GM18861 (cell line): ENCODE results near the gene RTP4.

Experiments
- ATAC-seq: cut with Tn5 transposase; IDR thresholded peaks from one replicate; pipeline ENCODE4 v1.9.1; 2021; ENCODE audit not compliant: unreplicated experiment

The RTP4 gene, protein sequence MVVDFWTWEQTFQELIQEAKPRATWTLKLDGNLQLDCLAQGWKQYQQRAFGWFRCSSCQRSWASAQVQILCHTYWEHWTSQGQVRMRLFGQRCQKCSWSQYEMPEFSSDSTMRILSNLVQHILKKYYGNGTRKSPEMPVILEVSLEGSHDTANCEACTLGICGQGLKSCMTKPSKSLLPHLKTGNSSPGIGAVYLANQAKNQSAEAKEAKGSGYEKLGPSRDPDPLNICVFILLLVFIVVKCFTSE

DNA sequence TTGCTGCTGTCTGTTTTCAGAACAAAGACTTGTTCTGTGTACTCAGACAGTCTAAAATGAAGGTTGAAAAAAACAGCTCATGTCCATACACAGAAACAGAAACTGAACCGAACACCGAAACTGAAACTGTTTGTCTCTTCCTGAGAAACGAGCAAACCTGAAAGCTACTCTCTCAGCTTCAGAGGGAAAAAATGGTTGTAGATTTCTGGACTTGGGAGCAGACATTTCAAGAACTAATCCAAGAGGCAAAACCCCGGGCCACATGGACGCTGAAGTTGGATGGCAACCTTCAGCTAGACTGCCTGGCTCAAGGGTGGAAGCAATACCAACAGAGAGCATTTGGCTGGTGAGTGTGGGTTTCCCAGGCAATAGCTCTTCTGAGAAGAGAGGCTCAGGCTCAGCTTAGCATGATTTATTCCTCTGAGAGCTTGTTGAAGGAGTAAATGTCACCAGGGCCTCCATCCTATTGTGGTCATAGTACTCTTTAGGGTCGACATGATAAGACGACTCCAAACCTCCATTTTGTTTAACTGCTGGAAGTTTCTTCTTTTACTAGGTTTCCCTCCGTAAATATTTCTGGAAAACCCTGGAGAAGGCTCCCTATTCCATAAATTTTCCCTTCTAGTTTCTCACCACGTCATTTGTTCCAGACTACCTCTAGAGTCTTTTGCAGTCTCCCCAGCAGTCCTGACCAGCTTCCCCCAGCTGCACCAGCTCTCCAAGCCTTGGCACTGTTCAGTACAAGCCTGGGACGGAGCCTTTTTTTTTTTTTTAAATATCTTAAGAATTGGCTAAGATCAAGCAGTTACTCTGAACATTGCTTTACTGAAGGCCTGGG is at the start of gene RTP4:
RTP4 (plus strand) TSS at position 135 of the 838 bp plus-strand sequence; CDS start at position 192, 57 bp downstream.
- ATAC-seq = peak; percentile 97

DNA sequence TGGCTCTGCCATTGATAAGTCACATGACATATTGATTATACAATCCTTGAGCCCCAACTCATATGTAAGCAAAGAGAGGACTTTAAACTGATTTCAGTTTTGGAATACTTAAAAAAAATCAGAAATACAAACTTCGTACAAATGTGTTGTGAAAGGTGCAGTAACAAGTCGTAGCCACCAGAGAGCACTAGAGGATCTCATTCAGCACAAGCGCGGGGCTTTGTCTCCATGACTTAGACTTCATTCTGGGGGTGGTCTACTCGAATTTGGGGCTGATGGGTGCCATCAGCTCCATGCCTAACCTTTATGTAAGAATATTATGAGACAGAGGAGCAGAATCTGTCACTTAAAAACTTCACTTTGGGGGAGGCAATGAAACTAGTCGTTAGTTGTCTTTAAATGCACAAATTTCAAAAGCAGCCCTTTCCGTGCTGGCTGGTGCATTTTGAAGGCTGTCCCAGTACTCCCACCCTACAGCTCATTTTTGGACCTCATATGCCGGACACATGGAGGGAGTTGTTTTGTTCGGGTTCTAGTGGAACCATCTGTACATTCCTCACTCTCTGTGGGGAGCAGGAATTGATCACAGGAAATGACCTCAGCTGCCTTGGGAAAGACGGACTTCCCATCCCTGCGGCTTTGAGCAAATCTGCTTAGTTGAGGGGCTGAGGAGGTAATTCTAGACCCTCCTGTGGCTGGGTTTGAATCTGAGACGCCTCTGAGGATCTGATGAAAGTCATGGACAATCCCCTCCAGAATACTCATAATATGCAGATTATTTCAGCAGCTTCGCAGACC is 49.2 kb upstream of the RTP4 start:
- no peak for ATAC-seq

DNA sequence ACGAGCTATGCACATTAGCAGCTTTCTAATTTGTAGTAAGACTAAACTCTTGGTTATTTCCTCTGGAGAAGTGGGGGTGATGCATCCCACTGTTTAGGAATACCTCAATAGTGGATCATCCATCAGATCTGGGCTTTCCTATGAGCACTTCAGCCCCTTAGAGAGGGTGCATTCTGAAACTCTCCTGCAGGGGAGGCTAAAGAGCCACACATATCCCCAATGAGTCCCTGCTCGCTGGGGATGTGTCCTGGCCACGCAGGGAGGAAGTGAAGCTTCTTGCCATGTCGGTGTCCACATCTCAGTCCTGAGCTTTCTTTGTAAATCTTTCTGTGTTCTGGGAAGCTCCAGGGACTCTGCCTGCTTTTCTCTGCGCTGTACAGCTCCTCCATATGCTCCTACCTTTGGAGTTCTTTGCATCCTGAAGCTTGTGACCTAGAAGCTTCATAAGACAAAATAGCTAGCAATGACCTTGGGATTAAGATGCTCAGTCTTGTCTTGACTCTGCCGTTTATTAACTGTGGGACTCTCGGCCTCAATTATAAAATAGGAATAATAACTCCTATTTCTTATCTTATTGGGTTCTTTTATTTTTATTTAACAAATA is 48.4 kb upstream of the RTP4 start:
- ATAC-seq = peak; percentile 87

DNA sequence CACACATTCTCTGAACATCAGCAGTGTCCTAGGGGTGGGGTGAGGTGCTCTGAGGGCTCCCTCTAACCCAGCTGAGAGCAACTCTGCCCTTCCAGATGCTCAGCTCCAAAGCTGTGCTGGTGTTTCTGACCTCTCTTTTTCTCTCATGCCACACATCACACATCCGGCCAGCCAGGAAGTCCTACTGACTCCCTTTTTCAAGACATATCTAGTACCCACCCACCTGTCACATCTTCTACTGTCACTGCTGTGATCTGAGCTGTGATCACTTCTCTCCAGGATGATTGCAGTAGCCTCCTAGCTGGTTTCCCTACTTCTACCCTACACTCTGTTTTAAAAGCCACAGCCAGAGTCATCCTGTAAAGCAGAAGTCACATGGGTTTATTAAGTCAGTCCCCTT is 46.4 kb upstream of the RTP4 start:
- ATAC-seq = no peak

DNA sequence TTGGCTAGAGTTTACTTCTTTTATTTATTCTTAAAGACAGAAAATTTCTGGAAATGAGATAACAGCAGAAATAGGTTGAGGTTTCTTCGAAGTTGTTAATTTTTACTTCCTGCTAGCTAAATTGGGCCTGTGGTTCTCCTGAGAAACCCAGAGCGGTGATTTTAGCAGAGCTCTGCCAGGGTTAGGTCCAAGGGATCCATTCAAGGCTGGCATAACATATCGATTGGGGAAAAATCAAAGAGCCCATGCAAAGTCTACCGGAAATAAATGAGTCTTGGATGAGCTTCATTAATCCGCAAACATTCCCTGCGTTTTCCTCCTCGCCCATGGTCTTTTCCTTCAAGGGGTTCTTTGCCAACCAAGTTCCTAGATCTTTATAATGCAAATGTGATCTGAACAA is 45.9 kb upstream of the RTP4 start:
- ATAC-seq = no peak

DNA sequence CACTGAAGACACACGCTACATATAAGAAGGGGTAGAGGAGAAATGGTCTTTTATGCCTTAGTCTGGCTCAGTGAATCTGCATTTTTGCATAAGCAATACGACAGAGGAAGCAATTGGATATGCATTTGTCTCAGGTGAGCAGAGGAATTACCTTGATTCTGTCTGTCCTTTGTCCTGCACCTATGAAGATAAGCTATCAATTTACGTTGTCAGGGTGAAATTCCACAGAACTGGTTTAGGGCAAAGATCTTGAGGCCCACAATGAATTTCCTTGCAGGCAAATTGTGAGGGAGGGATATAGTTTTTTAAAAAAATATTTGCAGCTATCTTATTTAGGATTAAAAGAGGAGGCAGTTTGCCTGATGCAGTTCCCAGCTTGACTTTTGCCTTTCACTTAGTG is 45.1 kb upstream of the RTP4 start:
- no peak for ATAC-seq

DNA sequence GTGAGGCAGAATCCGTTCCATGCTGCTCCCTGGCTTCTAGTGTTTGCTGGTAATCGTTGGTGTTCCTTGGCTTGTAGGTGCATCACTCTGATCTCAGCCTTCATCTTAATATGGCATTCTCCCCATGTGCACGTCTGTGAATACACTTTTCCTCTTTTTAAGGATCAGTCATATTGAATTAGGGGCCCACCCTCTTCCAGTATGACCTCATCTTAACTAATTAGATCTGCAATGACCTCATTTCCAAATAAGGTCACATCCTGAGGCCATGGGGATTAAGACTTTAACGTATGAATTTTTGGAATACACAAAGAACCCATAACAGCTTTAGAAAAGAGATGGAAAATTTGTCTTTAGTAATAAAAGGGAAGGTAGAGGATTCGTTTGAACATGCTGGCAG is 42.6 kb upstream of the RTP4 start:
- no peak for ATAC-seq

DNA sequence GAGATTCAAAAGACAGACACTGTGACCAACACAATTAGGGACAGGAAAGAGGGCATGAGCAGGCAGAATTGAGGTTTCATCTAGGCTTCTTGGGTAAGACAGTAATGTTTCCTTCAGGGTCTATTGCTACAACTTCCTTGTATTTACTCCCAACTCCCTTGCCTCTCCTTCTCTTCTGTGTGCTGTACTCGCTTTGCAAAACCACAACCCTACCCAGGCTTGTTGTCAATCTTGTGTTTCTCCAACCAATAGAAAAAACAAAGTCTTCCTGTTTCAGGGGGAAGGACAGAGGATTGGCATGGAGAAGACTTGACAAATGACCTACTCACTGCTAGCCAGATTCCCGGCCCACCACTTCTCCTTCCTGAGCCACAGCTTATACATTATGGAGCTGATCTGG is 40.3 kb upstream of the RTP4 start:
- no peak for ATAC-seq

DNA sequence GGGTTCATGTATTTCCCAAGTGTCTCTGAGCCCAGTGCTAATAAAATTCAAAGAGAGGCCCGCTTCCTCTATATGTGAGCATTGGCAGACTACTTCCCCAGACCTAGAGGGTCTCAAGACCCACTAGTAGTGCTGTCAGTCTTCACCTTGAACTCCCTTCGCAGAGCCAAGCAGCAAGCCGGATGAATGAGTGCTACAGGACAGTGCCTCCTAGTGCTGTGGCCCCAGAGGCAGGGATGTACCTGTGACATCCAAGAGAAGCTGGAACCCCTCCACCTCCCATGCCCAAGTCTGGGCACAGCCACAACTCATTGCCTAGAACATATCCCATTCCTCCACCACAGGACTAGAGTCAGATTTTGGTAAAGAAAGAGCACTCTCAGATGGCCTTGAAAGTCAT is 39.5 kb upstream of the RTP4 start:
- no peak for ATAC-seq

DNA sequence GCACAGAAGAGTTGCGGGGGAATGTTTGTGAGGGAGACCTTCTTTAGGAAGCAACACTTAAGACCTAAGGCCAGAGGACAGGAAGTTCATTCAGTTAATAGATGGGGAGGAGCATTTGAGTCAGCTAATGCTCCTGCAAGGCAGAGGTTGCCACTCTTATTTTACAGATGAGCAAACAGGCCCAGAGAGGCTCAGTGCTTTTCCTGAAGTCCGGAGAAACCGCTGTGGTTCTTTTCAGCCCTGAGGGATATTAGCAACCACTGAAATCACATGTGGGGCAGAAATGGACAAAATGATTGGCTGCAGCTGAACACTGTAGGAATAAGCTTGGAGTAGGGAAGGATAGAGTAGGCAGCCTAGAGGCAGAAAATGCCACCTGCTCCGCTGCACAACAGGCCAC is 33.3 kb upstream of the RTP4 start:
- ATAC-seq = no peak

DNA sequence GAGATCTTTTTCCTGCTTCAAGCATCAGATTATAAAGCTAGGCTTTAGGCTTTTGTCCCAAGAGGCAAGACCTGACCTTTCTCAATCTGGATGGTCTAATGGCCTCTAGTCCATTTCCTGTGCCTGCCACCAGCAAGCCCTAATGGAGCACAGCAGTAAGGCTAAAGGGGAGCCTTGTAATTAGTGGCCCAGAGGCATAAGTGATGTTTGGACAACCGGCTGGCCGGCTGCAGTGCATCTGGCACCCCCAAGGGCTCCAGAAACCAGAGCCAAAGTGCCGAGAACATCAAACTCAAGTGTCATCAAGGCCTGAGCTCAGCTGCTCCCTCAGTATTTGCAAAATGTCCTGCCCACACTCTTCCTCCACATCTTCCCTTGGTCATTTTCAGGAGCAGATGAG is 31.9 kb upstream of the RTP4 start:
- no peak for ATAC-seq

DNA sequence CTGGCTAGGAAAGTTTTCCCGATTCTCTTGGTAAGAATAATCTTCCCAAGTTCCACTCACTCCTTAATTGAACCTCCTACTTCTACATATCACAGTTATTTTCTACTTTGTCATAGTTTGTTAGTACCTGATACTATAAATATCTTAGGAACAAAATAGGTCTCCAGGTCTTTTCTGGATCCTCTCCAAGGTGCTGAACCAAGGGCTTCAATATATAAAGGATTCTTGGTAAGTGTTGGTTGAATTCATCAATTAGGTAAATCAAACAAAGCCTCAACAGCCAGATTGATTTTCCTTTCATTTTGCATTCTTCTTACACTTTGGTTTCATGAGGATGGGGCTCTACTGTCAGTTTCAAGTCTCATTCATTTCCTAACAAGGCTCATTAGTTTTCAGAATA is 27.6 kb upstream of the RTP4 start:
- no peak for ATAC-seq

DNA sequence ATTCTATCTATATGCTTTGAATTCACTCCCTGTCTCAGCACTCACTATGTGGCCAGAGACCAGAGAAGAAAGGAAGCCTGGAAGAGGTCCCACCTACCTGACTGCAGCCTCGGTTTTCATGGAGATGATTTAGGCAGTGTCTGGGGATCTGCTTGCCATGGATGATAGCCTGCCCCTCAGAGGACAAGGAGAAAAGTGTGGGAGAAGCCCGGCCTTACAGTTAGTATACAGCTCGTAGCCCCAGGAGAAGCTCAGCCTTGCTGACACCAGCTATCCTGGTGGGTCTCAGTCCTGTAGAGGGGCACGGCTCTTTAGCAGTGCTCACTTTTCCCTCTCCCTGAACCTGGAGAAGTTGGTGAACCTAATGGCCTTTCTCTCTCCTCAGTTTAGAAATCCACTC is 25.9 kb upstream of the RTP4 start:
- no peak for ATAC-seq

DNA sequence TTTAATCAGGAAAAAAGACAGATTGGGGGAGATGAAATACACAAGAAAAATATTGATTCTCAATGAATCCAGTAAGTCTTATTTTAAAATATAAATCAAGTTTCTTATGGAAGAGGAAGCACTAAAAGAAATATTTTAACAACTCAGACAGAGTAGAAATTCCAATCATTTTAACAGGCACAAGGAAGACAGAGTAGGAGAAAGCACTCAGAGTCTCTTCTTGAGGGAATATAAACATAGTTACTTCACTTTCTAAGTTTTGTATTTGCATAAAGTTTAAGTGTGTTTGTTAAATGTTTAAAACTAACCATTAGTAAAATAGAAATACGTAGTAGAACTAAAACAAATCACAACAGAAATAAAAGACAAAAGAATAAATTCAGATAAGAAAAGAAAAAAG is 24.5 kb upstream of the RTP4 start:
- no peak for ATAC-seq

DNA sequence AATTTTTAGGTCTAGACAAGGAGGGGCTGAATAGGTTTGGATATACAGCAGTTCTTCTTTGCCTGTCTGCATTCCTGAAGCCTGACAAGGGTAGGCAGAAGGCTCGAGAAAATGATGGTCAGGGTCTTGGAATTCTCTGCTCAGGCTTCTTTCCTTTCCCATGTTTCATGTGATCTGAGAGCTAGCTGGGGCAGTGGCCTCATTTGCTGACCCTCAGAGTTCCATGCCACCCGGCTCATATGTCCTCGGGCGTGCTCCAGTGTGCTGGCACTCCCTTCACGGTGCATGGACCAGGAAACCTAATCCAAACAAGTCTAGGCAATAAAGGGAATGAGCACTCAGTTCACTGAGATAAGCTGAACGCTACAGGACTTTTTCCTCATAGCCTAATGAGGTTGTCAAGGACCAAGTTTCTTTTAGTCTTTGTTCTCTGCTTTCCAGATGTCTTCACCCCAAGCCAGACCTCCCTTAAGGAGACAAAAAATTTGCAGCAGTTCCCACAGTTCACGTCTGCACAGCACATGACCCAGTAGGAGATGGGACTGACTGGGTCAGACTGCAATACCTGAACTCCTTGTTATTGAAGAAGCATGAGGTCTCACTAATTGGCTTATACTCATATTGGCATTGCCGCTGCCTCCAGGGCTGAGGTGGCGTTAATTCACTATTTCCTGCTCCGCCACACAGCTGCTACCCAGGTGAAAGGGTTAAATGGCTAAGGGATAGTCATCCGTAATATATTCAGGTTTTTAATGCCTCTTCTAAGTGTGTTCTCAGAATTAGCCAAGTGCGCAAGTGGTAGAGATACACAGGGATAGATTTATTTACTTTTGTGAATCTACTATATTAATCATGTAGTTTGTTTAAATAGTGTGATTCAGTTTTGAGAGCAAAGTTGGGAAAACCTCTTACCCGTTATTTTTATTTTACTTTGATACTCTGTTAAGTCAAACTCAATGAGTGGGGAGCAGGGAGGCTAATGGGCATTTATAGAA is 15.3 kb upstream of the RTP4 start:
- no peak for ATAC-seq

DNA sequence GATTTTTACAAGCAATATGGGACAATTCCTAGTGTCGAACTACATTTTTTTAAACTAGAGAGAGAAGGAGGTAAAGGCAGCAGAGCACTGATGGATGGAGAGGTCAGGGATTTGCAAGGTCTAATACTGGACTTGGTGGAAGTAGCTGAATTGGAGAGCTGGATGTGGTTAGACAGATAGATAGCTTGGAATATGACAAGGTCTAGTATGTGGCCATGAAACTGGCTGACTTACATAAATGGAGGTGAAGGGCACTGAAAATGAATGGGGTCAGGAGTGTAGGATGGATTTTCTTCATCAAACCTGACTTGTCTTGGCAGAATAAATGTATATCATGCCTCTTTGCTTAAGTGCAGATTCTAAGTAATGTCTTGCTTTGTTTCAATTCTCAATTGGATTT is 10.1 kb upstream of the RTP4 start:
- ATAC-seq = no peak

DNA sequence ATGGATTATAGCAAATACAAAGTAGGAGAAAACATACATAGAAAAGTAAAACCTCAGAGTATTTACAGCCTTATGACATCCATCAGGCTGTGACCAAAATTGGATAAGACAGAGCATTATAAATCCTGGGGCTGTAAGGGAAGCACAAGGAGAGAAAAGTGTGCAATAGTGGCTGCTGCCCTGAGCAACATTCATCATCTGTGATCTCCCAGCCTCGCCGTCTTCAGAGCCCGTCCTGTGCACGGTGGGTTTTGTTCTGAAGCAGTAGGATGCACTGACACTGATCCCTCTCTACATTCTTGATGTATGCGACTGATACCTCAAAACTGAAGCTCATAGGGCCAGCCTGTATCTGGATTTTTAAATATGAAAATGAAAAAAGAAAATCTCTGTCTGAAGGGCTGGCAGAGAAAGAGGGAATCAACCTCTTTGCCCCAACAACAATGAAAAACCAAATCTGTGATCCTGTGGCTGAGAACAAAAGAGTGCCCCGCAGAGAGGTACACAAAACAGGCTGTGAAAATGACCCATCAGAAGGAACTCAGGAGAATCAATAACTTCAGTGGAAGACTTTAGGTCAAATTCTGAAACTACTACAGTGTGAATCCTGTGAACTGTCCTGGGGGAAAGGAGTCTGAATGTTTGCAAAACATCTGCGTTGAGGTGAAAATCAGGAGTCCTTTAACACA is 8.2 kb upstream of the RTP4 start:
- ATAC-seq = no peak

DNA sequence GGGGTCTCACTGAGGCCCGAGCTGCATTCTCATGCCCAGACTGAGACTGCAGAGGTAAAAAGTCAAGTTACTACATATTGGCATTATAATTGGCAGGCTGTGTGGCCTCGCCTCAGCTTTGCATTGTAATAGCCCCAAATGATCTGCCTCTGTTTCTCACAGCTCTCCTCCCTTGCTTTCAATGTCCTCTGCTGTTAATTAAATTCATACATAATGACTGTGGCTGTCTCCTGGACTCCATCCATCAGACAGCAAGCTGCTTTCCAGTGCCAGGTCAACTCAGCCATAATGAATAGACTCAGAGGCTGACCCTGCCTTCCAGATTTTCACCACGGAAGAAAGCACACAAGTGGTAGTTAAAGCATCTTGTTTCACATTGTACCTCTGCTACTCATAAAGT is 7.6 kb upstream of the RTP4 start:
- ATAC-seq = no peak

DNA sequence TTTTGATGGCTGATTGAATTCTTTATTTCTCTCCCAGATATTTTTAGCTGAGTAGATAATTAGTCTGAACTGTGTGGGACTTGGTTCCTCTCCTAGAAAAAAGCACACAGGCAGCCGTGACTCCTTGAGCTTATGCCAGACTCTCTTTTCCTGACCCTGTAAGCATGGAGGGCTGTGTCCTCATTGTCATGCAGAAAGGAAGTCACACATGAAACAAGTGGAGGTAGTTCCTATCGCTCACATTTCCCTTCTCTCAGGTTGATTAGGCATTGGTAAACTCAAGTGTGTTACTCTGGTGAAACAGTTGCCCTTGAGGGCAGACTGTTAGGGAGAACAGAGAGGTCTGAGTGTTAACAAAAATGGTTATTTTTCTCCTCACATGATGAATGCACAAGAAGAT is 6.3 kb upstream of the RTP4 start:
- no peak for ATAC-seq
